DMS53 treated with DMSO at 0.1 percent for 48 hours (cell line): ENCODE data around the gene ELAVL1.

Source experiments
- DNase-seq: peaks from one replicate; lab custom pipeline; 2025; ENCODE audit not compliant: unreplicated experiment; lab: John Stamatoyannopoulos, UW

ELAVL1 gene

DNA sequence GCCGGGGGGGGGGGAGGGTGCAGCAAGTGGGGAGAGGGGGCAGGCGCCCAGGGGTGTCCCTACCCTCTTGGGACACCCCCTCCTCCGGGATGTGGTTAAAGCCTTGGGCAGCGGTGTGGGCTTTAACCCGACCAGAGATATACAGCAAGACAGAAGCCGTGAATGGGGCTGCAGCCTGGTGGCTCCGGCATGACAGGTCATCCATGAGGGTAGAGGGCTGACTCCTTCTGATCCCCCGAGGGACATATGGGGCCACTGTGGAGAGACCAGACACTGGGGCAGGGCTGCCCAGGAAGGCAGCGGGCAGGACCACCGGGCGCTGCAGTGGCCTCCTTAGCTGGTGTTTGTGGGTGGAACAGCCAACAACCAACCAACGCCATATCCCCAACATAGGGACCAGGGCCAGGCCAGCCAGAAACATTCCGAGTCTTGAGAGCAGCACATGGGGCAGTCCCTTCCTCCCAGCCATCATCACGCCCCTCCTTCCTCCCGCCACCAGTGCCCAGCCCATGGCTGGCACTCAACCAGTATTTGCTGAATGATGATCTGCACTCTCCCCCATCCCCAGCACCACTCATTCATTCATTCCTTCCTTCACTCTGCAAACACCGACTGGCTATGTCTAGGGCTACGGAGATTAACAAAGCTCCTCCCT is 18.2 kb downstream of the ELAVL1 start:
- no peak for DNase-seq

DNA sequence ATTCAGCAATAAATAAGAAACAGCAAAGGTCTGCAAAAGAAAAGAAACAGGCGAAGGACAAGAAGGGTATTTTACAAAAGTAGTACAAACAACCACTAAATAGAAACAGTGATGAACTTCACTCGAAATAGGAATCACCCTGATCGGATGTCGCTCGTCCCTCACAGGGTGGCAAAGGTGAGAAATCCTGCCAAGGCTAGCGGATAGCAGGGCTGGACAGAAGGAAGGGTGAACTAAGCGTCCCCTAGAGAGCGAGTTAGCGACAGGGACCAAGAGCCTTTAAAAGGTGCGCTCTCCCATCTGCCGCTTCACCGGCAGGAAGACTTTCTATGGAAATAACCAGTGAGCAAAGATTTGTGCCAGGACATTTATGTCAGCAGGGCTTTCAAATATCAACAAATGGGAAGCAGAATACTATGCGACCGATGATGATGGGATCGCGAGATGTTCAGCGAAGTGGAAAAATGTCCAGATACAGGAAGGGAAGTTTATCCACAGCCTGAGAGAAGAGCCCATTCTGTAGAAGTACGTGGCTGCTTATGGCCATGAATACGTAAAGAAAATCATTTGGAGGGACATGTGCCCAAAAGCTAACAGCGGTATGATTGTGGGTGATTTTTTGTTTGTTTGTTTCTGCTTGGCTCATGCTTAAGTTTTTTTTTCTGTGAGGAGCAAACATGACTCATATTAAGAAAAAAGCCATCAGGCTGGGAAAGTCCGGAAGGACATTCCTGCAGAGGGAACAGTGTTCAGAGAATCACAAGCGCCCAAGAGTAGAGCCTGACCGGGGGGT is 18.9 kb downstream of the ELAVL1 start:
- no peak for DNase-seq

DNA sequence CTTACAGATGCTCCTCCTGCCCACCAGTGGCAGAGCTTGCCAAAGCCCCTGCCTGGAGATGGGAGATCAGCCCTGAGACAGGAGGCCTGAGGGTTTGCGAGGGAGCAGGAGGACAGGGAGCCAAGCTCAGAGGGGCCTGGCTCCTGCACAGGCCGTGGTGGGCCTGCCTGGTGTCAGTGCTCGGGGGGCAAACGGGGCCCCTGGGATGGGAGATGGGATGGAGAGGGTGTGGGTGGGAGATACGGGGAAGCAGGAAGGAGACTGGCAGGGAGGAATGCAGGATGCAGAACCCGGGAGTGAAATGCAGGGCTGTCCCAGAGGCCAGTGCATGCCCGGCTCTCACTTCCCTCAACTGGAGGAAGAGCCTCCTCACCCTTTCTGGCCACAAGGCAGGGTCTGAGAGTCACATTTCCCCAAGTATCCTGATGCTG is 19.9 kb downstream of the ELAVL1 start:
- DNase-seq, result no peak

DNA sequence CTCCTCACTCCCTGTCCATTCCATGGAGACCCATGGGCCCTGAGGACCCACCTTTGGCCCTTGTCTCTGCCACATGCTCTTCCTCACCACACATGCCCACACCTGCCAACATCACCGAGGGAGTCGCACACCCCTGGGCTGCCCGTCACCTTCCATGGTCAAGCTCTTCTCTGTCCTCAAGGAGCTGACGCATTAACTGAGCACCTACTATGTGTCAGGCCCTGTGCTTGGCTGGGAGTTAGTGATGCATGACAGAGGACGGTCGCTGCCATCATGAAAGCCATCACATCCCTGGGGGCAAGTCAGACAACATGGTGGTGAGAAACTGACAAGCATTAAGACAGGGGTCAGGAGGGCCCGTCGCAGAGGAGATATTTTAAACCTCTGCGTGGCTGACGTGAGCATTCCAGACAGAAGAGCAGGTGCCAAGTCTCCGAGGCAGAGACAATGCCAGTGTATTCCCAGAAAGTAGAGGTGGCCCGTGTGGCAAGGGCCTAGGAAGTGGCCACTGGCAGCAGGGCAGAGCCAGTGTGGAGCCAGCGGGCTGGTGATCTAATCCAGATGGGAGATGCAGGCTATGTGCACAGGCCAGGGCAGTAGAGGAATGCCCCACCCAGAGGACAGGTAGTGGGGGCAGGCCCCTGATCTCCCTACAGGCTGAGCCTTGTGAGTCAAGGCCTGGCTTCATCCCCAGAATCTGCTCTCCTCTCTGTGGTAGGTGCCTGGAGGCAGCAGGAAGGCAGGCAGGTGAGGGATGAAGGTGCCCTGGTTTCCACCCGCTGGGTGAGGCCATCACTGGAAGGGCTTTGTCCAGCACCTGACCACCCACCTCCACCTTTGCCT is 21.2 kb downstream of the ELAVL1 start:
- no peak for DNase-seq

DNA sequence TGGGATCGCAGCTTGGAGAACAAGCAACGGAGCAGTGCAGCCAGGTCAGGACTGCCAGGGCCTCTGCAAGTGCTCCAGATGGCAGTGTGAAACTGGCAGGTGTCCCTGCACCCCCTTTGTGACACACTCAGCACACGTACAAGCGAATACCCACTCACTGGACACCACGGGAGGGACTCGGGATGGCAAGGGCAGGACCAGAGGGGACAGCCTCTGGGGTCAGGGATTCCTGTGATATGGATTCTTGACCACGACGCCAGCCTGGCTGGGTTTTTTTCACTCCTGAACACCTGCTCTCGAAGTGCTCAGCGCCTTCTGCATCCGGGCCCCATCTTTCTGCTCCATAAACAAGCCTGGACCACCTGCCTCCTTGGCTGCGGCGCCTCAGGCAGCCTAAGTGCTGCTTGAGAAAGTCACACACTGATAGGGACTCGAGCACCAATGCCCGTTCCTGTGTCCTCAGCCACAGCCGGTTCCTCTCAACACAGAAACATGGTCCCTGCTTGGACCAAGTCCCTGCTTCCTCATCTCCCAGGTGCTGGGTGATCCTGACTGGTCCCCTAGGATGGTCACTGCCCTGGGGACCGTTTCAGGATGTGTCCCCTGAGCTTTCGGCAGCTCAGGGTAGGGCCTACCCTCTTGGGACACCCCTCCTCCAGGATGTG is 22.0 kb downstream of the ELAVL1 start:
- no peak for DNase-seq

DNA sequence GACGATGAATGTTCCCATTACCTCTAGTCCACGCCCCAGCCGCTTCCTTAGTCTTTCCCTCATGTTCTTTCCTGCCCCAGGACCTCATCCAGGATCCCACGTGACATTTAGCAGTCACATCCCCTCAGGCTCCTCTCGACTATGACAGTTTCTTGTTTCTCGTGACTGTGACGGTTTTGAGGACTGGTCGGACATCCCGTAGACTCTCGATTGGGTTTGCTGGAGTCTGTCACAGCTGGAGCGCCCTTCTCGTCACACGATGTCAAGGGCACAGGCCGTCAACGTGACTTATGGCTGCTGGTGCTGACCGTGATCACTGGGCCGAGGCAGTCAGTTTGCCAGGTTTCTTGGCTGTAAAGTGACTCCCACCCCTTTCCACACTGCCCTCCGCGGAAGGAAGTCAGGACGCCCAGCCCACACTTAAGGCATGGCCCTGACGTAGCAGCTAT is 22.8 kb downstream of the ELAVL1 start:
- DNase-seq, result no peak

DNA sequence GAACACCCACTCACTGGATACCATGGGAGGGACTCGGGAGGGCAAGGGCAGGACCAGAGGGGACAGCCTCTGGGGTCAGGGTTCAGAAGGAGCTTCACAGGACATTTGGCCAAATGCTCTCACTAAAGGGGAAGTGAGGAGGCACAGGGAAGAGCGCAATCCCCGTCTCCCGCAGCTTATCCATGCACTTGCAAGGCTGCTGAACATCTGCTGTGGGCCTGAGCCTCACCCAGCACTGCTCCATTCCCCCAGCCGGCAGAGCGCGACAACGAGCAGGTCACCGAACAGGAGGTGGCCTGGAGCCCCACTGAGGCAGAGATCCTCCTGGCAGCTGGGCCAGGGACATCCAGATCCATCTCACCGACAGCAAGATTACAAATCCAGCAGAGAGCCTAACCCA is 23.3 kb downstream of the ELAVL1 start:
- DNase-seq, result no peak

DNA sequence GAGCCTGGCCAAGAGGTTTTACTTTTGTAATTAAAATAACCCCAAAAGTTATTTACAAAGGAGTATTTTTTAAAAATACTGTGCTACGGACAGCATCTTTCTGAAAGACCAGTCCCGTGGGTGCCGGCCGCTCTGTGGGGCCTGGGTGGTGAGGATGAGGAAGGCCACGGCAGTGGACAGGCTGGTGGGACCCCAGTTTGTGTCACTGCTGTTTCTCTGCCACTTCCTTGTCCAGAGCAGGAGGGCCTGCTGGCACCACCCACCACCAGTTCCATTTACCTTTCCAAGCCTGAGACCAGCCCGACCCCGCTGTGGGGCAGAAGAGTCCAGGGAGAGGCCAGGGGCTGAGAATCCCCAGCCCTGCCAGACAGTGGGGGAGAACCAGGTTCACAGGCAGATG is 23.8 kb downstream of the ELAVL1 start:
- no peak for DNase-seq

DNA sequence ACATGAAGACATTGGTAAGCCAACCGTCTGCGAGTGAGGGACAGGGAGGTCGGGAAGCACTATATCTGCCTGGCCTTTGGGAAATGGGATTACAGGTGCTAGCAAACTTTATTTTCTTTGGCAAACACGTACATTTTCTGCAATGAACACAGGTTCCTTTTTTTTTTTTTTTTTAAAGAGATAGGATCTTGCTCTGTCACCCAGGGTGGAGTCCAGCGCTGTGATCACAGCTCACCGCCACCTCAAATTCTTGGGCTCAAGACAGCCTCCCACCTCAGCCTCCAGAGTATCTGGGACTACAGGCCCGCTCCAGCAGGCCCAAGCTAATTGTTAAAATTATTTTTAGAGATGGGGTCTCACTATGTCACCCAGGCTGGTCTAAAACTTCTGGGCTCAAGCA is 24.2 kb downstream of the ELAVL1 start:
- DNase-seq, result no peak

DNA sequence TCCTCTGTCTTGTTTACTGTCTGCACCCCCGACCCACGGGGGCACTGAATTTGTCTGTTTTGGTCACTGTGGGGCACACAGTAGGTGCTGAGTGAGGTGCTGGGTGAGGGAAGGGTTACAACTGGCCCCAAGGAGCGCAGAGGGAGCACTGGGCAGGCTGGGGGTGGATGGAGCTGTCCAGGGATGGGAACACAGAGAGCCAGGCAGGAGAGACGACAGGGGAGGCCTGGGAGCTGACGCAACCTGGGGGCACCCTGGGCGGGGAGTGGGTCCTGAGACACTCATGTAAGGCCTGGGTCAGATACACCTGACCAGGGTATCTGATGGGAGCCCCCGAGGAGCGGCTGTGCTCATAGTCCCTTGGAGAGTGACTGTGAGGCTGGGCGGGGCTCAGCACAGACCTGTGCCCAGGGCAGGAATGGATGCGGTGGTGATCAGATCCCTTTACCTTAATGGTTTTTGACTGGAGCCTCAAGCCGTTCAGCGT is 24.8 kb downstream of the ELAVL1 start:
- DNase-seq, result no peak

DNA sequence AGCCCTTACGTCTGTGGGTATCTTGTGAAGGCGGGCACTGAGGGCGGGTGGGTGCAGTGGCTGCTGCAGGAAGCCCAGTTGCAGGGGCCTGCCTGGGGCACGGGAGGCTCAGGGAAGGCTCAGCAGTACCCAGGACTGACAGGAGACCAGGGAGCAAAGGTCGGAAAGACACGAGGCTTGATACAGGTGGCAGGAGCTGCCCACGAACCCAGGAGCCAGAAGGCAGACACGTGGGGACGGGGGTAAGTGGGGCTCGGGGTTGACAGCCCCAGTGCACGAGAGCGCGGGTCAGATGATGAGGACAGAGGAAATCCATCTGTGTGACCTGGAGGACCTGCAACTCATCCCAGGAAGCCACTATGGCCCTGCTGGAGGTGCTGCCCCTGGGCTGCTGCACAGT is 25.3 kb downstream of the ELAVL1 start:
- no peak for DNase-seq

DNA sequence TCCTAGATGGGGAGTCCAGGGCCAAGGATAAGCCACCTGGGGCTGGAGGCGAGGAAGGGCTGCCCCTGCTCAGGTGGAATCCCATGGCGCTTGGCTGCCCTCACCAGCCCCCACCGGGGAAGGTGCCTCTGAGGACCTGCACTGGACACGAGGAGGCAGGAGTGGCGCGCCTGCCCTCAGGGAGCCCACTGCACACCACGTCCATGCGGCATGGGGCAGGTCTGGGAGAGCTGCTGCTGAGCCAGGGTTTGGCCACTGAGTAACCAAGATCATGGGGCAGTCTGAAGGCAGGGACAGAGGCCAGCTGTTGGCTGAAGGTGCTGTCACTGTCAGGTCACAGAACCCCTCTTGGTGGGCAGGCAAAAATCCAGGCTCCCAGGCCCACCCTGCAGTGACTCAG is 25.9 kb downstream of the ELAVL1 start:
- DNase-seq, result no peak

DNA sequence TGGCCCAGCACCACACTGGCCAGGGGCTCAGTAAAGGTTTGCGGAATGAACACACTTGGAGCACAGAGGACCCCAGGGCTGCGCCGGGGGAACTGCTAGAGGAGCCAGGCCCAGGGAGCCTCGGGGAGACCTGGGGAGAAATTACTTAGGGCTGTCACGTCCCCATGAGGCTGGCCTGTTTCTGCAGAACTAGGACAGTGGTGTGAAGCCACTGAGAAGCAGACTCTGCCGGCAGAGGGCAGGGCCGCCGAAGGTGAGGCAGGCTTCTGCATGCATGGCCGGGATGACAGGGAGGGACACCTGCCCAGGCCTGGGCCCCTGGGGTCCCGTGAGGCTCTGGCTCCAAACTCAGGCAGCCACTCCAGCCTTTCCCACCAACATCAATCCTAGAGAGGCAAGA is 26.4 kb downstream of the ELAVL1 start:
- DNase-seq, result no peak

DNA sequence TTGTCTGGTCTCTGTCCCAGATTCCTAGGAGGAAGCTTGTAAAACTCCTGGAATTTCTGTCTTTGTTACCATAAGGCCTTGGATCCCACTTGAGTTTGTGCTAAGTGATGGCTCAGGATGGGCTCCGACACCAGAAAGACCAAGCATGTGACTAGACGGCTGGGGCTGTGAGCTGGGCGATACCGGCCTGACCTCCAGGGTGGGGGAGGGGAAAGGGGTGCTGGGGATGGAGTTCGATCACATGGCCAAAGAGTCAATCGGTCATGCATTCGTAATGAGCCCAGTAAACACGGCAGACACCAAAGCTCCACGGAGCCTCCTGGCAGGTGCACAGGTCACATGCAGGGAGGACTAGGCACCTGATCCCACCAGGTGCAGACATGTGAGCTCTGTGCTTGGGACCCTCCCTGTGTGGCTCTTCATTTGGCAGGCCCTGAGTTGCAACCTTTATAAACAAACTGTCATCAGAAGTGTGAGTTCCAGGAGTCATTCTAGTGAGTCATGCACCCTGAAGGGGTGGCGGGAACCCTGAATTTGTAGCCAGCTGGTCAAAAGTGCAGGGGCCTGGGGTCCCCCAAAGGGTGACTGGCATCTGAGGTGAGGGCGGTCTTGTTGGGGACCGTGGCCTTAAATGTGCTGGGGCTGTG is 27.1 kb downstream of the ELAVL1 start:
- DNase-seq, result no peak

DNA sequence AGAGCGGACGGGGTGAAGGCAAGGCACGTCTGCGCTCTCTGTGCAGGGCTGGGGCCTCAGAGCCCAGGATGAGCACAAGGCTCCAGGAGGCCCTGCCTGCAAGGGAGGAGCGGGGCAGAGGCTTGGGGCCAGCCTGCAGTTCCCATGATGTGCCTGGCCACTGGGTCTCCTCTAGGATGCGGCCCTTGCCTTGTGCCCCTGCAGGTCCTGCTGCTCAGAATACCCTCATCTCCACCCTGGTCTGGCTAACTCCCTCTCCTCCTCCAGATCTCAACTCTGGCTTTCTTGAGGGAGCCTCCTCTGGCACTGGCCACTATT is 27.8 kb downstream of the ELAVL1 start:
- no peak for DNase-seq

DNA sequence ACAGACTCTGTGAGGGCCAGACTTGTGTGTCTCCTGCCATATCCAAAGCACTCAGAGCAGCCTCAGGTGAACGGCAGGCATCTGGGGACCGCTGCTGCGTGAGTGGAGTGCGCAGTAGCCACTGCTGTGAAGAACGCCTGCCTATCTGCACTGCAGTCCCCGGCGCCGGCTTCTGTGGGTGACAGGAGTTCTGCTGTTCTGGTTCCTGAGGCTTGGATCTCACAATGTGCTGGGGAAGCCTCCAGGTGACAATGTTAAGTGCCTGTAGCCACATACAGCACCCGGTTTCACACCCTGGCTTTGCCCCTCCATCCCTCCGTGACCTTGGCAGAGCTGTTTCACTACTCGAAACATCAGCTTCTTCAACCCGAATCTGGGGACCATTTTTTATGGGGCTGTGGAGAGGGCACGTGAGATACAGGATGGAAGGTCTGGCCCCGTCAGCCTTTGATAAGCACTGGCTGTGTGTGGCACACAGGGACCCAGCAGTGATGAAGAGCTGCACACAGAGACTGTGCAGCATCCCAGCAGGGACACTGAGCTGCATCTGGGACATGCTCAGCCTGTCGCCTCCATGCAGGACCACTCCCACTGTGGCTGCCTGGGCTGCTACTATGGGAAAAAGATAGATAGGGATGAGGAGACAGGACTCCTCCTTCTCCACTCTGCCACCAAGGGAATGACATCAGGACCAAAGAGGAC is 28.3 kb downstream of the ELAVL1 start:
- no peak for DNase-seq

DNA sequence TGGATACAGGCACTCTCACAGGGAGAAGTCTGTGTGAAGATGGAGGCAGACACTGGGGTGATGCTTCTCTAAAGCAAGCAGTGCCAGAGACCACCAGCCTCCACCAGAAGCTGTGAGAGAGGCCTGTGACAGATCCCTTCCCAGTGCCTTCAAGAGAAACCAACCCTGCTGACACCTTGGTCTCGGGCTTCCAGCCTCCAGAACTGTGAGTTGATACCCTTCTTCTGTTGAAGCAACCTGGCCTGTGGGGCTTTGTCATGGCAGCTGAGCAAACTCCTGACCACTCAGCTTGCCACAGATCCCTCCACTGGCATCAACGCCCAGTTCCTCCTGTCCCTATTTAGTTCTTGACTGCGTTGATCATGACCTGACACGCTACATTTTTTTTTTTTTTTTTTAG is 29.0 kb downstream of the ELAVL1 start:
- no peak for DNase-seq

DNA sequence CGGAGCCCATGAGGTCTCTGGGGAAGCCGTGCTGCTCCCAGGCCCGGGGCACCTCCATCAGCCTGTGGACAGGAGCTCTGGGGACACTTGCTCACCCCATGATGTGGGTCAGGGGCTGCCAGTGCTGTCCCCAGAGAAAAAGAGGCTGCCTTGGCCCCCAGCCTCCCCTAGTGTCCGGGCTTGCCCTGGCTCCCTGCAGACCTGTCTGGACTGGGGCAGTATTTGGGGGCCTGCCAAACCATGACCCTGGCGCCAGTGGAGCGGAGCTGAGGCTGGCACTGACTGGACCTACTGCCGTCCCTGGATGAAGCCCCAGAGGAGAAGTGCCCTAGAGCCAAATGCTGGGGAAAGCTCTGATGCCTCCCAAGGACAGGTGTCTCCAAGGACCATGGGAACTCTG is 30.4 kb downstream of the ELAVL1 start:
- DNase-seq, result no peak

DNA sequence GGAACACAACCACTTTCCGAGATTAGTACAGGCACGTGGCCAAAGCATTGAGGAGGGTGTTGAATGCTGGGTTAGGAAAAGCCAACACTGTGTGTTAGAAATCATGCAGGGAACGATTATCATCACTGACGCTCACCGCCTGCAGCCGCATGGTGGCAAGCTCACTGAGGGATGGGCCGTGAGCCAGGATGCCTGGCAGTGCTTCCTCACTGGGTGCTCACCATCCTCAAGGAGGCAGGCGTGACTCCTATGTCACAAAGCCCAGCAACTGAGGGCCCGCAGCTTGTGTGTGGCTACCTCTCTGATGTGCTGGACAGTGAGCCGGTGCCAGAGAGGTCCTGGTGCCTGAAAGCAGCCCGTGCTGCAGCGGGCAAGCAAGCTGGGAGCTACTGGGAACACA is 31.6 kb downstream of the ELAVL1 start:
- DNase-seq, result no peak
